ENCODE measurements around the gene CEBPE.

- TF ChIP-seq CTCF (IDR thresholded peaks at IDR 0.05): no peak
- TF ChIP-seq POLR2A (IDR thresholded peaks at IDR 0.05): no peak
Measured at GRCh38 chr14:23079716-23080115, 39.3 kb downstream of the CEBPE start.
